ENCODE measurements around the gene RNF103. TPM values are rescaled to one million over a fixed set of nuclear protein-coding genes. Genes with fewer than 3 reads are reported as not detected.

The RNF103 gene
- total RNA-seq, 1 experiment from 2014 or later: 34.1 TPM

DNA sequence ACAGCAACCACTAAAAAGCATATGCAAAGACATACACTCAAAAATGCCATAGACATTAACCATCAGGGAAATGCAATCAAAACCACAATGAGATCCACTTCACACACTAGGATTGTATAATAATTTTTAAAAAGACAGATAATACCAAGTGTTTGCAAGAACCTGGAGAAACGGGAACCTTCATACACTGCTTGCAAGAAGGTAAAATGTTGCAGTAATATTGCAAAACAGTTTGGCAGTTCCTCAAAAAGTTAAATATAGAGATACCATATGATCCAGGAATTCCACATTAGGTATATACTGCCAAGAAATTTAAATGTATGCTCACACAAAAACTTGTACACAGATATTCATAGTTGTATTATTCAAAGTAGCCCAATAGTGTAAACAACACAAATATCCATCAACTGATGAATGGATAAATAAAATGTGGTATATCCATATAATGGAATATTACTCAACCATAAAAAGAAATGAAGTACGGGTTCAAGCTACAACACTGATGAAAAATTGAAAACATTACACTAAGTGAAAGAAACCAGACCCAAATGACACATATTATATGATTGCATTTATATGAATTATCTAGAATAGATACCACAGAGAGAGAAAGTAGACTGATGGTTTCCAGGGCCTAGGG, 45.7 kb downstream of the RNF103 start:
- intact Hi-C loops (cut with micrococcal nuclease; ENCODE audit: unreplicated experiment): no loop called here
- TF ChIP-seq, protein P1, sequence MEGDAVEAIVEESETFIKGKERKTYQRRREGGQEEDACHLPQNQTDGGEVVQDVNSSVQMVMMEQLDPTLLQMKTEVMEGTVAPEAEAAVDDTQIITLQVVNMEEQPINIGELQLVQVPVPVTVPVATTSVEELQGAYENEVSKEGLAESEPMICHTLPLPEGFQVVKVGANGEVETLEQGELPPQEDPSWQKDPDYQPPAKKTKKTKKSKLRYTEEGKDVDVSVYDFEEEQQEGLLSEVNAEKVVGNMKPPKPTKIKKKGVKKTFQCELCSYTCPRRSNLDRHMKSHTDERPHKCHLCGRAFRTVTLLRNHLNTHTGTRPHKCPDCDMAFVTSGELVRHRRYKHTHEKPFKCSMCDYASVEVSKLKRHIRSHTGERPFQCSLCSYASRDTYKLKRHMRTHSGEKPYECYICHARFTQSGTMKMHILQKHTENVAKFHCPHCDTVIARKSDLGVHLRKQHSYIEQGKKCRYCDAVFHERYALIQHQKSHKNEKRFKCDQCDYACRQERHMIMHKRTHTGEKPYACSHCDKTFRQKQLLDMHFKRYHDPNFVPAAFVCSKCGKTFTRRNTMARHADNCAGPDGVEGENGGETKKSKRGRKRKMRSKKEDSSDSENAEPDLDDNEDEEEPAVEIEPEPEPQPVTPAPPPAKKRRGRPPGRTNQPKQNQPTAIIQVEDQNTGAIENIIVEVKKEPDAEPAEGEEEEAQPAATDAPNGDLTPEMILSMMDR (IDR thresholded peaks at IDR 0.05; ENCODE audit: unreplicated experiment): no peak
- CTCF ChIA-PET: no interaction called here
- no TSS peak for BruUV-seq (replicated peaks)
- Mint-ChIP-seq H3K27ac (ENCODE audit: unreplicated experiment) (no peak overlapping the region), H3K27me3 (ENCODE audit: unreplicated experiment) (no peaks in the 10 kb centered on the region), H3K4me3 (ENCODE audit: low read depth, unreplicated experiment) (no peak overlapping the region), H3K4me1 (ENCODE audit: low read depth, unreplicated experiment) (no peaks in the 10 kb centered on the region), H3K36me3 (ENCODE audit: insufficient read depth, unreplicated experiment) (no peaks in the 10 kb centered on the region), H3K9me3 (ENCODE audit: low read depth, unreplicated experiment) (peaks cover 2% of the 10 kb centered on the region)
- no peak for DNase-seq

DNA sequence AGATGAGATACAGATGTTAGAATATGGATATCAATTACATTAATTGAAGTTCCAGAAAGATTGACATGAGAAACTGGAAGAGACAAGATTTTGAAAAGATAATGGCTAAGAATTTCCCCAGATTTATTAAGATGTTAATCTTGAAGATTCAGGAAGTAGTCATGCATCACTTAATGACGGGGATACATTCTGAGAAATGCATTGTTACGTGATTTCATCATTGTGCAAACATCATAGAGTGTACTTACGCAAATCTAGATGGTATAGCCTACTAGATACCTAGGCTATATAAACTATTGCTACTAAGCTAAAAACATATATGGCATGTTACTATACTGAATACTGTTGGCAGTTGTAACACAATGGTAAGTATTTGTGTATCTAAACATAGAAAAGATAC, 53.6 kb downstream of the RNF103 start:
- BruUV-seq (replicated peaks): no TSS peak
- Mint-ChIP-seq H3K9me3 (ENCODE audit: low read depth, unreplicated experiment) (peaks cover 5% of the 10 kb centered on the region), H3K27me3 (ENCODE audit: unreplicated experiment) (no peaks in the 10 kb centered on the region), H3K4me3 (ENCODE audit: low read depth, unreplicated experiment) (no peak overlapping the region), H3K36me3 (ENCODE audit: insufficient read depth, unreplicated experiment) (no peaks in the 10 kb centered on the region), H3K27ac (ENCODE audit: unreplicated experiment) (no peak overlapping the region), H3K4me1 (ENCODE audit: low read depth, unreplicated experiment) (no peaks in the 10 kb centered on the region)
- TF ChIP-seq, protein P1 (IDR thresholded peaks at IDR 0.05; ENCODE audit: unreplicated experiment): no peak
- no peak for DNase-seq
- CTCF ChIA-PET: no interaction called here
- intact Hi-C loops (cut with micrococcal nuclease; ENCODE audit: unreplicated experiment): no loop called here

DNA sequence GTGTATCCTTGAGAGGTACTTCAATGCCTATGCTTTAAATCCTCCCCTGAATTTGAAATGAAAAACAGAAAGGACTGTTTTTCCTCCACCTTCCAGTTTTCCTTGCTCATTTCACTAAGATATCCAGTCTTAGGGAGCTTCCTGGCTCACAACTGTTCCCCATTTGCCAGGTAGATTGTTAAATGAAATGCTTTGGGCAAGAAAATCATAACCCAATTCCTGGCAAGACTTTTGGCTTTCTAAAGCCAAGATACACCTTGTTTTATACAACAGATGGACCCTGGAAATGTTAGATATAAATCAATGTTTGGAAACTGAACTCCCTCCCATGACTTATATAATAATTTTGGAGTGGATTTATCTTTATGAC, 56.9 kb downstream of the RNF103 start:
- H3K9me3 Mint-ChIP-seq (ENCODE audit: low read depth, unreplicated experiment): peaks cover 7% of the 10 kb centered on the region
- no peaks in the 10 kb centered on the region for H3K27me3 Mint-ChIP-seq (ENCODE audit: unreplicated experiment)
- H3K4me3 Mint-ChIP-seq (ENCODE audit: low read depth, unreplicated experiment): no peak overlapping the region
- intact Hi-C loops (cut with micrococcal nuclease; ENCODE audit: unreplicated experiment): no loop called here
- no peak overlapping the region for H3K27ac Mint-ChIP-seq (ENCODE audit: unreplicated experiment)
- no TSS peak for BruUV-seq (replicated peaks)
- TF ChIP-seq, protein P1 (IDR thresholded peaks at IDR 0.05; ENCODE audit: unreplicated experiment): no peak
- CTCF ChIA-PET: no interaction called here
- peaks cover 19% of the 10 kb centered on the region for H3K36me3 Mint-ChIP-seq (ENCODE audit: insufficient read depth, unreplicated experiment)
- DNase-seq: no peak
- peaks cover 8% of the 10 kb centered on the region for H3K4me1 Mint-ChIP-seq (ENCODE audit: low read depth, unreplicated experiment)

DNA sequence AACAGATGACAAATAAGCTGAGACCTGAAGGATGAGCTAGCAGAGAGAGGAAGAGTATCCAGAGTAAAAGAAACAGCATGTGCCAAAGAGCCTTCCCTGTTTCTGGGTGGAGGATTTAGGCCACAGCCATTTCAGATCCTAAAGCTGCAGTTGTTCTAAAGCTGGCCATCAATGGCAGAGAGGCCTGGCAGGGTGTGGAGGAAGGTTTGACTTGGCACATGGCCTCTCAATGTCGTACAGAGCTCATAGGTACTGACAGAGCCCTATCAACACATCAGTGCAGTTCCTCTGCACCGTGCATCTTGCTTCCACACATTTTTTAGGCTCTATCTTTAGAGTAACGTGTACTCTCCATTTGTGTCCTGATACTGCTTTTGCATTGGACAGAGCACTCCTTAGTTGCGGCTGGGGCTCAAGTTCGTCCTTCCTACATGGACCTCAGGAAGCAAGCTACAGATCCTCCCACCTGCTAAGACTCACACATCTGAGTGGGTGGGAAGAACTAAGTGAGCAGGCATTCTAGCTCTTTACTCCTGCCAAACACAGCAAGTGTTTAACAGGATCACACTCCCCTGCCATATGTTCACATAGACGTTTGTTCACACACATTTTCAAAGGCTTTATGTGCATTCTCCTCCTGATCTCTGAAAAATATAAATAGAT, 57.4 kb downstream of the RNF103 start:
- Mint-ChIP-seq H3K27ac (ENCODE audit: unreplicated experiment) (no peak overlapping the region), H3K9me3 (ENCODE audit: low read depth, unreplicated experiment) (peaks cover 7% of the 10 kb centered on the region), H3K4me3 (ENCODE audit: low read depth, unreplicated experiment) (no peak overlapping the region), H3K27me3 (ENCODE audit: unreplicated experiment) (no peaks in the 10 kb centered on the region), H3K4me1 (ENCODE audit: low read depth, unreplicated experiment) (peaks cover 8% of the 10 kb centered on the region), H3K36me3 (ENCODE audit: insufficient read depth, unreplicated experiment) (peaks cover 19% of the 10 kb centered on the region)
- no TSS peak for BruUV-seq (replicated peaks)
- CTCF ChIA-PET: no interaction called here
- TF ChIP-seq, protein P1 (IDR thresholded peaks at IDR 0.05; ENCODE audit: unreplicated experiment): no peak
- no peak for DNase-seq
- intact Hi-C loops (cut with micrococcal nuclease; ENCODE audit: unreplicated experiment): no loop called here

All from Calu3 (cell line).